Measurements from ENCODE around the gene SMIM8. TPM values are rescaled to one million over a fixed set of nuclear protein-coding genes. Genes with fewer than 3 reads are reported as not detected.

The SMIM8 gene
- total RNA-seq, 1 experiment from 2014 or later: 6.6 TPM

DNA sequence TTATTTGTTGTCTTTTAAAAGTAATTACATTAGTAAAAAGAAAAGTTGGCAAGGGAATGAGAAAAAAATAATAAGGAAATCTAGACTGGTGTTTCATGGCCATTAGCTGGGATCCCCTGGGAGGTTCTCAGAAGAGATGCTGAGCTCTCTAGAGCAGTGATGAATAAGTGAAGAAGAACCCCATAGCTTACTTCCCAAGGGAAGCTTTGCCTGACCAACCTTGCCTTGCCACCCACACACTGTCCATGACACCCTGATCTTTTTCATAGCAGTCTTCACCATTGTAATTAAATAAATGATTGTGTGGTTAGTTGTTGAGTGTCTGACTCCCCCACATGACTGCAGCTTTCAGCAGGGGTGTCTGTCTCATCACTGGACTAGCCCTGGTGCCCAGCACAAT is 28.1 kb downstream of the SMIM8 start:
- Histone ChIP-seq H3K4me2 (ENCODE audit: insufficient read depth, insufficient read length, low read length) (no peak overlapping the region), H3K23me2 (ENCODE audit: insufficient read length, low read depth, low read length, poor library complexity, severe bottlenecking) (no peaks in the 10 kb centered on the region), H3K9ac (ENCODE audit: extremely low read depth, insufficient read length, low read length) (no peak overlapping the region), H3K23ac (ENCODE audit: insufficient read length, low read depth, low read length) (no peak overlapping the region), H2BK5ac (ENCODE audit: insufficient read length, low read length) (no peak overlapping the region), H3K27ac (ENCODE audit: insufficient read length, low read depth, low read length) (no peak overlapping the region), H3K56ac (ENCODE audit: insufficient read length, low read depth, low read length) (no peak overlapping the region), H3K4ac (ENCODE audit: low read depth, low read length) (no peak overlapping the region), H3K27me3 (ENCODE audit: insufficient read depth, low read length) (no peaks in the 10 kb centered on the region; the same call in 1 of the 2 replicates), H3K9me3 (ENCODE audit: control insufficient read depth, low read depth, low read length) (no peaks in the 10 kb centered on the region), H3T11ph (ENCODE audit: low read length) (no peak overlapping the region), H2BK15ac (ENCODE audit: low read depth, low read length) (no peak overlapping the region), H2BK12ac (ENCODE audit: insufficient read length, low read depth, low read length) (no peak overlapping the region), H4K8ac (replicated peaks; ENCODE audit: insufficient read length, low read depth, low read length) (no peak overlapping the region), H4K91ac (ENCODE audit: insufficient read length, low read depth, low read length) (no peak overlapping the region), H3K4me1 (ENCODE audit: insufficient read depth, low read length) (no peaks in the 10 kb centered on the region), H3K14ac (ENCODE audit: insufficient read depth, low read length) (no peak overlapping the region), H3K79me2 (ENCODE audit: insufficient read depth, low read length) (no peaks in the 10 kb centered on the region), H2AK5ac (ENCODE audit: insufficient read length, low read length) (no peak overlapping the region), H4K5ac (ENCODE audit: insufficient read length, low read depth, low read length) (no peak overlapping the region), H3K18ac (ENCODE audit: insufficient read length, low read depth, low read length) (no peak overlapping the region), H2BK20ac (ENCODE audit: low read depth, low read length, poor library complexity, severe bottlenecking) (no peak overlapping the region), H3K79me1 (ENCODE audit: insufficient read depth, low read depth, low read length, poor library complexity, severe bottlenecking) (no peaks in the 10 kb centered on the region), H4K20me1 (ENCODE audit: control insufficient read depth, insufficient read depth, insufficient read length) (no peaks in the 10 kb centered on the region), H2BK120ac (ENCODE audit: low read depth, low read length, poor library complexity, severe bottlenecking) (no peak overlapping the region), H2AFZ (ENCODE audit: low read length) (no peak overlapping the region)
- TF ChIP-seq CTCF (conservative IDR thresholded peaks at IDR 0.05): no peak
- Mint-ChIP-seq H3K4me3 (no peak overlapping the region), H3K4me1 (no peaks in the 10 kb centered on the region), H3K36me3 (ENCODE audit: insufficient read depth in 1 of 3, low read depth in 3 of 3) (no peaks in the 10 kb centered on the region), H3K9me3 (no peaks in the 10 kb centered on the region), H3K27ac (no peak overlapping the region), H3K27me3 (ENCODE audit: low read depth) (no peaks in the 10 kb centered on the region)
- no peak for DNase-seq

Measured in H9 (cell line).